Measurements from ENCODE around the gene CES3.
A peak's percentile ranks its signal among the peaks of the same experiment; 100 is the strongest.

Gene CES3

GRCh38 chr16:66928702-66929388 lies 32.2 kb upstream of the CES3 start:
- H3K79me2 ChIP-seq (ENCODE audit: insufficient read depth, low read length): peaks cover 17% of the 10 kb centered on the region
- H2AFZ ChIP-seq (ENCODE audit: low read length): no peak overlapping the region
- H3K4me3 ChIP-seq (ENCODE audit: low read length, poor library complexity, severe bottlenecking): no peak overlapping the region
- H3K36me3 ChIP-seq (ENCODE audit: insufficient read depth, low read length): no peaks in the 10 kb centered on the region
- H3K4me2 ChIP-seq (ENCODE audit: low read depth, low read length, poor library complexity, severe bottlenecking): no peak overlapping the region
- no peaks in the 10 kb centered on the region for H3K27me3 ChIP-seq (ENCODE audit: insufficient read depth, low read length, poor library complexity, severe bottlenecking)
- H3K9ac ChIP-seq (ENCODE audit: low read depth, low read length, poor library complexity, severe bottlenecking): no peak overlapping the region
- no peaks in the 10 kb centered on the region for H3K9me3 ChIP-seq (ENCODE audit: insufficient read depth, low read depth, low read length)
- H4K20me1 ChIP-seq (ENCODE audit: insufficient read depth, low read length, poor library complexity, severe bottlenecking): peaks cover 11% of the 10 kb centered on the region
- no peaks in the 10 kb centered on the region for H3F3A ChIP-seq (ENCODE audit: low read depth)
- no peaks in the 10 kb centered on the region for H3K9me2 ChIP-seq (replicated peaks; ENCODE audit: low read depth, low read length)
- H3K4me1 ChIP-seq (ENCODE audit: insufficient read depth, low read length, poor library complexity, severe bottlenecking): peaks cover 14% of the 10 kb centered on the region
- no peak for TF ChIP-seq EZH2phosphoT487 (IDR thresholded peaks at IDR 0.05; ENCODE audit: borderline replicate concordance)
- TF ChIP-seq, protein P1, sequence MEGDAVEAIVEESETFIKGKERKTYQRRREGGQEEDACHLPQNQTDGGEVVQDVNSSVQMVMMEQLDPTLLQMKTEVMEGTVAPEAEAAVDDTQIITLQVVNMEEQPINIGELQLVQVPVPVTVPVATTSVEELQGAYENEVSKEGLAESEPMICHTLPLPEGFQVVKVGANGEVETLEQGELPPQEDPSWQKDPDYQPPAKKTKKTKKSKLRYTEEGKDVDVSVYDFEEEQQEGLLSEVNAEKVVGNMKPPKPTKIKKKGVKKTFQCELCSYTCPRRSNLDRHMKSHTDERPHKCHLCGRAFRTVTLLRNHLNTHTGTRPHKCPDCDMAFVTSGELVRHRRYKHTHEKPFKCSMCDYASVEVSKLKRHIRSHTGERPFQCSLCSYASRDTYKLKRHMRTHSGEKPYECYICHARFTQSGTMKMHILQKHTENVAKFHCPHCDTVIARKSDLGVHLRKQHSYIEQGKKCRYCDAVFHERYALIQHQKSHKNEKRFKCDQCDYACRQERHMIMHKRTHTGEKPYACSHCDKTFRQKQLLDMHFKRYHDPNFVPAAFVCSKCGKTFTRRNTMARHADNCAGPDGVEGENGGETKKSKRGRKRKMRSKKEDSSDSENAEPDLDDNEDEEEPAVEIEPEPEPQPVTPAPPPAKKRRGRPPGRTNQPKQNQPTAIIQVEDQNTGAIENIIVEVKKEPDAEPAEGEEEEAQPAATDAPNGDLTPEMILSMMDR (conservative IDR thresholded peaks at IDR 0.05; ENCODE audit: low read length): peak; percentile 83

DNA sequence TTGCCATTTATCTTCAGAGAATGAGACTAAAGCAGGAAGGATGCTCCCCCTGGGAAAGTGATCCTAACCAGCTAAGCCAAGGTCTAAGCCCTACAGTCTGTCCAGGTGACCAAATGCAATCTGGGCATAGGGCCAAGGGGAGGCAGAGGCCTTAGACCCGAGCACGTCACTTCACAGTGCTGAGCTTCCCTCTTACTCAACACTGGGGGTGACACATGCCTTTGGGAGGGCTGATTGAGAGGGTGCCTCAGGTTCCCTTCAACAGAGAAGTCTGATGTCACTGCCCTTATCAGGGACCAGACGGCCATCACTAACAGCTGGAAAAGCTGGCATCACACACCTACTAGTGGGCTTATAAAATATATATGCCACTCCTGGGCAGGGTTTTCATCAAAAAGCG lies 30.9 kb upstream of the CES3 start:
- Histone ChIP-seq H3K36me3 (ENCODE audit: insufficient read depth, low read length) (no peaks in the 10 kb centered on the region), H3K4me2 (ENCODE audit: low read depth, low read length, poor library complexity, severe bottlenecking) (no peak overlapping the region), H3K9me3 (ENCODE audit: insufficient read depth, low read depth, low read length) (no peaks in the 10 kb centered on the region), H3K9ac (ENCODE audit: low read depth, low read length, poor library complexity, severe bottlenecking) (no peak overlapping the region), H3K4me1 (ENCODE audit: insufficient read depth, low read length, poor library complexity, severe bottlenecking) (peaks cover 14% of the 10 kb centered on the region), H2AFZ (ENCODE audit: low read length) (no peak overlapping the region), H3K27me3 (ENCODE audit: insufficient read depth, low read length, poor library complexity, severe bottlenecking) (no peaks in the 10 kb centered on the region), H4K20me1 (ENCODE audit: insufficient read depth, low read length, poor library complexity, severe bottlenecking) (peaks cover 14% of the 10 kb centered on the region), H3F3A (ENCODE audit: low read depth) (no peaks in the 10 kb centered on the region), H3K4me3 (ENCODE audit: low read length, poor library complexity, severe bottlenecking) (no peak overlapping the region), H3K9me2 (replicated peaks; ENCODE audit: low read depth, low read length) (no peaks in the 10 kb centered on the region), H3K79me2 (ENCODE audit: insufficient read depth, low read length) (peaks cover 29% of the 10 kb centered on the region)
- TF ChIP-seq, protein P1 (conservative IDR thresholded peaks at IDR 0.05; ENCODE audit: low read length): no peak
- no peak for TF ChIP-seq EZH2phosphoT487 (IDR thresholded peaks at IDR 0.05; ENCODE audit: borderline replicate concordance)

- Histone ChIP-seq H3K4me3 (ENCODE audit: low read length, poor library complexity, severe bottlenecking) (no peak overlapping the region), H3F3A (ENCODE audit: low read depth) (no peaks in the 10 kb centered on the region), H3K9me3 (ENCODE audit: insufficient read depth, low read depth, low read length) (no peaks in the 10 kb centered on the region), H3K4me1 (ENCODE audit: insufficient read depth, low read length, poor library complexity, severe bottlenecking) (peaks cover 24% of the 10 kb centered on the region), H3K79me2 (ENCODE audit: insufficient read depth, low read length) (peaks cover 41% of the 10 kb centered on the region), H4K20me1 (ENCODE audit: insufficient read depth, low read length, poor library complexity, severe bottlenecking) (peaks cover 14% of the 10 kb centered on the region), H3K27me3 (ENCODE audit: insufficient read depth, low read length, poor library complexity, severe bottlenecking) (no peaks in the 10 kb centered on the region), H3K4me2 (ENCODE audit: low read depth, low read length, poor library complexity, severe bottlenecking) (peak overlapping the region; percentile 99), H3K9me2 (replicated peaks; ENCODE audit: low read depth, low read length) (no peaks in the 10 kb centered on the region), H2AFZ (ENCODE audit: low read length) (no peak overlapping the region), H3K9ac (ENCODE audit: low read depth, low read length, poor library complexity, severe bottlenecking) (no peak overlapping the region), H3K36me3 (ENCODE audit: insufficient read depth, low read length) (no peaks in the 10 kb centered on the region)
- TF ChIP-seq, protein P1 (conservative IDR thresholded peaks at IDR 0.05; ENCODE audit: low read length): no peak
- no peak for TF ChIP-seq EZH2phosphoT487 (IDR thresholded peaks at IDR 0.05; ENCODE audit: borderline replicate concordance)
These were observed 29.4 kb upstream of the CES3 start for GRCh38 chr16:66931665-66932064.
